HG02981 (cell line): ENCODE measurements around the gene TSPO.
"Not testable (repeated sequence)": the region's sequence is repeated elsewhere in the genome, so short reads cannot be mapped to it uniquely, and the experiment has no call there.

ENCODE experiments used
- ATAC-seq: cut with Tn5 transposase; IDR thresholded peaks from one replicate; pipeline ENCODE4 v1.9.1; 2021; ENCODE audit warnings: mild to moderate bottlenecking, moderate library complexity; ENCODE audit not compliant: unreplicated experiment

The TSPO gene

DNA sequence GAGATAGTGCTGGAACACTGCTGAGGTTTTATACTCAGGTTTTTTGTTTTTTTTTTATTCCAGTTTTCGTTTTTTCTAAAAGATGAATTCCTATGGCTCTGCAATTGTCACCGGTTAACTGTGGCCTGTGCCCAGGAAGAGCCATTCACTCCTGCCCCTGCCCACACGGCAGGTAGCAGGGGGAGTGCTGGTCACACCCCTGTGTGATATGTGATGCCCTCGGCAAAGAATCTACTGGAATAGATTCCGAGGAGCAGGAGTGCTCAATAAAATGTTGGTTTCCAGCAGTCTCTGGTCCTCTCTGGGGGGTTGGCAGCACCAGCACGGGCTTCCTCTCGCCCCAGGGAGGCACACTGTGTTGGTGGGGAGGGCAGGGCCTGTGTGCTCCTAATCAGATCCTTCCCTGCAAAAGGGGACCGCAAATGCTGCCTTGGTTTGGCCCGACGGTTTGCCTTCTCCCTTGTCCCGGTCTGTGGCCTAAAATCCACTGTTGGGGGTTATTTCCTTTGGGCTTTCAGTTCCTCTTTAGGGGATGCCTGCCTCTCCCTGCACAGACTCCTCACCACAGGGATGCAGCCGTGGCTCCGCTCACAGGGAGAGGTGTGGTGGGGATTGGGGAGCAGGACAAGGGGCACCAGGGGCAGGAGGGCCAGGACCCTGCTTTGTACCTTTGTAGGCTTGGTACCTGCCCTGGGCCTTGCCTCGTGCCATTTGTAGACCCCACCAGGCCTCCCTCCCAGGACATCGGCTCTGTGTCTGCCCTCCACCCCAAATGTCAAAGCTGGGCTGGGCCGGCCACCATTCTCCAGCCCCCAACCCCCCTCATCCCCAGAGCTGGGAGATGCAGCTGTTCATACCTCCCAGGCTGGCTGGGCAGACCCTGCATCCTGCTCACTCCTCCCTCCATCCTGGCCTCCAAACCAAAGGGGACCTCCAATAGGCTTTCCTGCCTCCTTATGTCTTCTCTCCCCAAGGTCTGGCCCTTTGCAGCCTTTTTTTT lies 21.6 kb upstream of the TSPO start:
- ATAC-seq: no peak

DNA sequence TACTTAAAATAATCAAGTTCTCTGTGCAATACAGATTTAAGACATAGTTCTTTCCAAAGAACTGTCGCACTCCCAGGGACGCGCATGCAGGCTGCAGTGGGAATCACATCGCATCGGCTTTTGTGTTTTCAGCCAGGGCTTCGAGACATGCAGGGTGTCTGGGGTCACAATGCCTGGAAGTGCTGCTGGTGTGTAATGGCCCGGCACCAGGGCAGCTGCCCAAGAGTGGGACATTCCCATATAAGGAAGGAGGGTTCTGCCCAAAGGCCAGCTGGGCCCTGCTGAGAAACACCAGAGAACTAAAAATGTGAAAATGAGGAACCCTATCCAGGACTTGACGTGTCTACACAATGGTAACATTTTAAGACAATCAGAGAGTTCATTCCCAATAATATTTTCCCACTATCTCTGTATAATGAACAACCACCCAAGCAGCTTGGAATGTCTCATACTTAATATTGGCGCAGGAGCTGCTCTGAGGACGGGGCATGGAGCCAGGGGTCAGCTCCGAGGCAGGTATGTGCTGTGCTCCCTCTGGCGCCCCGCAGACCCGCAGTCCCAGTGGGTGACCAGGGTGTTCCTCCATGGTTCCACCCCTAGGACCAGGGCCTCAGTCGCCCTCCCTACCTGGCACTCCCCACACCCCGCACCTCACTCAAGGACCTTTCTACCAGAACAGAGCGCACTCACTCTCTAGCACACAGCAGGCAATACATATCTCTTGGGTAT lies 19.4 kb upstream of the TSPO start:
- no peak for ATAC-seq

DNA sequence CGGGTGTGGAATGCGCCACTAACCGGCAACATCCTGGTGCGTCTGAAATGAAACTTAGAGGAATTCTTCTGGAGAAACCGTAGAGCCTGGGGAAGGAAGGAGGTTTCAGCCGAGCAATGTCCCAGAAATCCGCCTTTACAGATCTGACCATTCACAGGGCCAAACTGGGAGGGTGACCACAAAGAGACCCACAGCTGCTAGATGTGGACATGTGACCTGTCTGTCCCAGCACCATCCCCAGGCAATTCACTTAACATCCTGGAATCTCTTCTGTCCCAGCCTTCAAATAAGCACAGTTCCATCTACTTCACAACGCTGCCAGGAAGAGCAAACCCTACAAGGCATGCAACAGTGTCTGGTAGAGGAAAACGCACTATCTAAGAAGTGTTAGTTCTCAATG lies 18.0 kb upstream of the TSPO start:
- no peak for ATAC-seq

DNA sequence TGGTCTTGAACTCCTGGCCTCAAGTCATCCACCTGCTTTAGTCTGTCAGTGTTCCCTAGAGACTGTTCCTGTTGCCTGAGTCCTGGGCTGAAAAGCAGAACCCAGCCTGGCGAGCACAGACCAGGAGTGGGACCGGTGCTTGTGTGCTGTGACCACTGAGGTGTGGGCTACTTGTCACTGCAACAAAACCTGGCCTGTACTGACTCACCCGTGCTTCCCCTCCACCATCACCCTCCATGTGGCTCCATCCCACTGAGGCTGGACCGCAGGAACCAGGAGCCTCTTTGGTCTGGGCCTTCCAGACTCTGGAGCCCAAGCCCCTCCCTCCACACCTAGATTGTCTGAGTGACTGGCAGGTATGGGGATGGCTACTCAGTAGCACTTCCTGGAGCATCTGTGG lies 16.8 kb upstream of the TSPO start:
- ATAC-seq: no peak

DNA sequence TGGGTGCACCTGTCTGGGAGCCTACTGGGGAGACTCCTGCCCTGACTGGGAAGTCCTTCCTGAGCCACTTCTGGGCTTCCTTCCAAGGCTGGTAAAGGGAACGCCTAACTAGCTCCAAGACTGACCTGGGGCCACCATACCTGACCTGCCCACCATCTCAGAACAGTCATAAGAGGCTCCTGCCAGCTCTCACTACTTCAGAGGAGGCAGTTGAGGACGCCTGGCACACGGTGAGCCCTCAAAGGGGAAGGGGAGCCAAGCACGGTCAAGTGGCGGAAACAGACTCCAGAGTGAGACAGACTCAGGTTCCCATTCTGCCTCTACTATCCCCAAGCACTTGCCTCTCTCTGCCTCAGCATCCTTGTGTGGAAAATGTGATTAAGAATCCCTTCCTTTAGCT lies 15.8 kb upstream of the TSPO start:
- ATAC-seq: no peak

DNA sequence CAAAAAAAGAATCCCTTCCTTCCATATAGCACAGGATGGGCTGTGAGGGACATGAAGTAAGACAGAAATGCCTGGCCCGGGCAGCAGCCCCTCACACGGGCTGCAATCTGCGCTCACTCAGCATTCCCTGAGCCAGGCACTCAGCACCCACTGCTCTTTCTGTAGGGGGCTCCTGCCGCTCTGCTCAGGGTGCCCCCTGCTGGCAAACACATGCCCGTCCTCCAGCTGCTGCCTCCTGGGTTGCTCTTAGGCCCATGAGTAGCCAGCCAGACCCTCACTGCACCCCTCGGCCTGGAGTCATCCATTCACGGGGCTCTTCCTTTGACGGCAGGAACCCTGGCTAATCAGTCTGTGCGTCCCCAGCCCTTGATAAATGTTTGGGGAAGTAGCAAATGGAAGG lies 15.1 kb upstream of the TSPO start:
- ATAC-seq: no peak

DNA sequence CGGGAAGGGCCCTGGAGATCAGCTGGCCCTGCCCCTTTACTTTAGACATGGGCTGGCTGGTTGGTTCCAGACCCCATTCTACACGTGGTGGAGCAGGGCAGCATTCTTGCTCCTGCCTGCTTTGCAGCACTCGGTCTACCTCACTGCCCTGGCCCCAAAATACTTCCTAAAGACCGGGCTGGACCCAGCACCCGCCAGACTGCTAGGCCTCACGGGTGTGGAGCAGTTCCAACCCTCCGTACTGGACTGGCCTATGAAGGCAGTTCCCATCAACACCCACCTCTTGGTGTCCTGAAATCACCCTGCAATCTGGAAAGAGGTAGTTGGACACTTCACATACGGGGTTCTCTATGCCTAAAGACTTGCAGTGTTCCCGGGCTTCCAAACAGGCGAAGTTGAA lies 14.6 kb upstream of the TSPO start:
- ATAC-seq: no peak

DNA sequence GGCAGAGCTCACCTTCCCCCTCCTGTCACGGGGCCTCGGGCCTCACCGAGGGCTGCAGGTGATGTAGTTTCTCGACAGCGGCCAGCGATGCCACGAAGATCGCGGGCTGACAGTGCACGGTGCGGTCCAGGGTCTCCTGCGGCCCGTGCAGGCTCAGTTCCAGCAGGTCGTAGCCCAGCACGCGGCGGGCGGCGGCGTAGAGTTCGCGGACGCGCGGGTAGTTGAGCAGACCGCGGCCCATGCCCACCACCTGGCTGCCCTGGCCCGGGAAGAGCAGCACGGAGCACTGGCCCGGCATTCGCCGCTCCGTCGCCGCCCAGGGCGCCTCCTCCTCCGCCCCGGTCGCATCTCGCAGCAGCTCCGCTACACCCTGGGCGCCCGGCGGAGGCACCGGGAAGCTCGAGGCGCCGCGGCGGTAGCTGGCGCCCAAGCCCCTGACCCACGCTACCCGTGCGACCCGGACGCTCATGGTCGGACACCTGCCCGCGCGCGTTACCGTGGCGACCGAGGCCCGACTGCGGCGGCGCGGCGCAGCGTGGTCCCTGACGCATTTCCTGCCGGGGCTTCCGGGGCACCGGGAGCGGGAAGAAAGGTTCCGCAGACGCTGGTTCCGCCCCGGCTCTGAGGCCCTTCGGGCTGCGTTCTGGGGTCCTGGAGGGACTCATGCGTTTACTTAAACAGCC lies 8.3 kb upstream of the TSPO start, which contains the start of gene MCAT:
Gene MCAT, minus strand, starts transcription at position 519 of the 683 bp plus-strand sequence. Its CDS starts 50 bp downstream, at position 469.
- ATAC-seq: peak; percentile 84

DNA sequence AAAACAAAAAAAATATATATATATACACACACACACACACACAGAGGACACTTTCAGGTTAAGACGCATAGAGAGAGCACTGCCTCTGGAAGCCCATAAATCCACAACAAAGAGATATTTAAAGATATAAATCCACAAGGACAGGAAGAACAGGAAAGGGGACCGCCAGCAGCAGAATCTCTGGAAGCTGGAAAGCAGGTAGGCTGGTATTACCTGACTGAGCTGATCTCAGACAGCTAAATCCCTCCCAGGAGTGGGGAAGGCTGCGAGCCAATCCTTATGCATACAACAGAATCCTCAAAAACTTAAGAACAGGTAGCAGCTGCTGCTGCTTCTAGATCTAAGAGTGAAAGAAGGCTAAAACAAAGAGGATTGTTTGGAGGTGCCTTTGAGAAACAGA lies 6.4 kb upstream of the TSPO start:
- ATAC-seq: no peak

DNA sequence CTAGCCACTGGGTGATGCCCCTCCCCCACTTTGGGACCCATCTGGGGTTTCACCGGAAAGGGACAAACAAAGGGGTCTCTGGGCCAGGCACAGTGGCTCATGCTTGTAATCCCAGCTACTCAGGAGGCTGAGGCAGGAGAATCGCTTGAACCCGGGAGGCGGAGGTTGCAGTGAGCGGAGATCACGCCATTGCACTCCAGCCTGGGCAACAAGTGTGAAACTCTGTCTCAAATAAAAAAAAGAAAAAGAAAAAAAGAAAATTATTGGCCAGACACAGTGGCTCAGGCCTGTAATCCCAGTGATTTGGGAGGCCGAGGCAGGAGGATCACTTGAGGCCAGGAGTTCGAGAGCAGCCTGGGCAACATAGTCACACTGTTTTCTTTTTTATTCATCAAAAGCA lies 6.0 kb upstream of the TSPO start:
- ATAC-seq: not testable (repeated sequence)

DNA sequence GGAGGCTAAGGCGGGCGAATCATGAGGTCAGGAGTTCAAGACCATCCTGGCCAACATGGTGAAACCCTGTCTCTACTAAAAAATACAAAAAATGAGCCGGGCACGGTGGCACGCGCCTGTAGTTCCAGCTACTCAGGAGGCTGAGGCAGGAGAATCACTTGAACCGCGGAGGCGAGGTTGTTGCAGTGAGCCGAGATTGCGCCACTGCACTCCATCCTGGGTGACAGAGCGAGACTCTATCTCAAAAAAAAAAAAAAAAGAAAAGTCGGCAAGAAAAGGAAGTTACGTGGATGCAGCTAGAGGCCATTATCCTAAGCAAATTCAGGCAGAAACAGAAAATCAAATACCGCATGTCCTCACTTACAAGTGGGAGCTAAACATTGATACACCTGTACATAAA lies 5.0 kb upstream of the TSPO start:
- not testable (repeated sequence) for ATAC-seq

DNA sequence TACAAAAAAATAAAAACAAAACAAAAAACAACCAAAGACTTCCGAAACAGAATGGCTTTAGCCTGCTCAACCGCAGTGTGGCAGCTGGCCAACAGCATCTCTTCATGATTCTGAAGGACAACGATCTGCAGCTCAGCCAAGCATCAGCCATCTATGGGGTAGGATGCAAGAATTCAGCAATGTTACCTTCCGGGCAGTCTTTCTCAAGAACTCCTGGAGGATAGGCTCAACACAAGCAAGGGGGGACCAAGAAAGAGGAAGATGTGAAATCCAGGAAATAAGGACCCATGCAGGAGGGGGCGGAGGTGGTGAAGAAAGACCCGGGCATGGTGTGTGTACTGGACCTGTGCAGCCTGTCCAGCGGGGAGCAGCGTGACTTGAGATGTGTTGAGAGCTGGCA lies 3.5 kb upstream of the TSPO start:
- ATAC-seq: no peak

DNA sequence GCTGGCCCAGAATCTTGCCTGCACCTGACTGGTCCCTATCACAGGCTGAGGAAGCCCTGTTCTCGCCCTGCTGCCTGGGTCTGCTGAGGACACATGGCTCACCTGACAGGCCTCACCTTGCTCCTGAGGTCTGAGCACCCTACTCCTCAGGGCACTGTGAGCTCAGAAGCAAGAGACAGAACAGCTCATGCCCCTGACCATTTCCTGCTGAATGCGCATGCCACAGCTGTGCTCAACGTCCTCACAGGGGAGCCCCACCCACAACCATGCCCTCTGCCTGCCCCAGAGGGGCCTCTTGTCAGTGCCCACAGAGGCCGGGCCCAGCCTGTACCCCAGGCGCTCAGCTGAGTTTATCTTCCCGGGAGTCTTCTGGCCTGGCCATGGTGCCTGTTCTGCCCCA lies 2.8 kb upstream of the TSPO start:
- no peak for ATAC-seq

DNA sequence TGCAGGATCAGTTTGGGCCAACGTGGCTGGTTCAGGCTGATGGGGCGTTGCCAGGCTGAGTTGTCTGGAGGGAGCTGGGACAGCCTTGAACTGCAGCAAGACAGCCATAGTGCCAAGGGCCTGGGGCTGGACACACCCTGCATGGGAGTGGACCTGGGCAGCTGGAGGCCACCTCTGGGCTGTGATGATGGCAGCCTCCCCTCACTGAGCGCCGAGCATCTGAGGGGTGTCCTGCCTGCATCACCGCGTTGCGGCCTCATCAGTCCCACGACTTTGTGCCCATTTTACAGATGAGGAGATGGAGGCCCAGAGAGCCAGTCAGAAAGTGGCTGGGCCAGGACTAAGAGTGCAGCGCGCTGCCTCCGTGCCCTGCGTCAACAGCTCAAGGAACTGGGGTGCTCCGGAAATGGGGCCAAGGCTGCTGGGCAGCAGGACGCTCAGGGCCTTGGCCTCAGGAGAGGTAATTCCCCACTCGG lies 590 bp upstream of the TSPO start:
- ATAC-seq: no peak

DNA sequence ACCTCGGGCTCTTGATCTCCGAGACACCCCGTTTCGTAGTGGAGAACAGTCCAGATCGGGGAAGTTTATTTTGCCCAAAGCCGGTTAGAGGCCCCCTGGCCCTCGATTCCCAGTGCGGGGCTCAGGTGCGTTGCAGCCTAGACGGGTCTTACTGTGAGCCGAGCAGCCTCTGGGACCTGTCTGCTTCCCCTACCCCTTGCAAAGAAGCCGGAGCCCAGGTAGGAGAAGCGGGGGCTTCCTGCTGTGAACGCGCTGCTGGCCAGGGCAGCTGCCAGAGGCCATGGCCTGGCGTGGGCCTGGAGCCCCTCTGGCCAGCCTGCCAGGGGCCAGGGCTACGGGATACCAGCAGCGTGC lies 621 bp downstream of the TSPO start:
- no peak for ATAC-seq

DNA sequence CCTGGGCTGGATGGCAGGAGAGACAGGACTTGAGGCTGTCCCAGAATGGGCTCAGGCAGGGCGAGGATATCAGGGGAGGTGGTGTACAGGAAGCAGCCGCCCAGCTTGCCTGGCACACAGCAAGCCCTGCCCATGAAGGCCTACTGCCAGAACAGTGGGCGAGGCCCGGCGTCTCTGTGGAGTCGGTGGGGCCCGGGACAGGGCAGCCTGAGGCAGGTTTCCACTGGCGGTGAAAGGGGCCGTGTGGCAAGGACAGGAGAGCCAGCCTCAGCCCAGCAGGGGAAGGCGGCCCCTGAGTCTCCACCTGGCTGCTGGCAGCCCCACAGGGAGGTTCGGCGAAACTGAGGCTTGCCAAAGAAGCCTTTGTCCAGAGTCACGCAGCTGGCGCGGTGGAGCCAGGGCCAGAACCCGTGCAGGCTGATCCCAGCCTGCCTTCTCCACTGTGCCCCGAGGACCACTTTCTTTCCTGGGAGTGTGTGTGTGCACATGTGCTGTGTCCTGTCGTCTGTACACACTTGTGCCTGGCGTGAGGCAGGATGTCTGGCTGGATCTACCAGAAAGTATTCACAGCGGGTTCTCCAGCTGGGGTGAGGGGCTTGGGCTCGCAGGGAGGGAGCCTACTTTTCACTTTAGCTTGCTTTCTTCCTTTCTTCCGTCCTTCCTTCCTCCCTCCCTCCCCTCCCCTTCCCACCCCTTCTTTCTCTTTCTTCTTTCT lies 1.2 kb downstream of the TSPO start:
- ATAC-seq: no peak

DNA sequence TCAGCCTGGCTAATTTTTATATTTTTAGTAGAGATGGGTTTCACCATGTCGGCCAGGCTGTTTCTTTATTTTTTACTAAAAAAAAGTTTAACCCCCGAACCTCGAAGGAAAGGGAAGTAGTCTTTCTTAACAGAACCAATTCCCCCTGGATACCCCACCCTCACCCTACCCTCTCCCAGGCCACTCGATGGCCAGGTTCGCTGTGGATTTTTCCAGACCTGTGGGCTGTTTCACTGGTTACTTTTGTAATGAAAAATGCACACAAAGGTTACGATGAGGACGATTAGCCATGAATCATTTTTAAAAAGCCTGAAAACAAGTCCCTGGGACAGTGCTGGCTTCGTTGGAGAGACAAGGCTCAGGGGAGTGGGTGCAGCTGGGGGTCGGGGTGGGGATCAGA lies 2.5 kb downstream of the TSPO start:
- no peak for ATAC-seq

DNA sequence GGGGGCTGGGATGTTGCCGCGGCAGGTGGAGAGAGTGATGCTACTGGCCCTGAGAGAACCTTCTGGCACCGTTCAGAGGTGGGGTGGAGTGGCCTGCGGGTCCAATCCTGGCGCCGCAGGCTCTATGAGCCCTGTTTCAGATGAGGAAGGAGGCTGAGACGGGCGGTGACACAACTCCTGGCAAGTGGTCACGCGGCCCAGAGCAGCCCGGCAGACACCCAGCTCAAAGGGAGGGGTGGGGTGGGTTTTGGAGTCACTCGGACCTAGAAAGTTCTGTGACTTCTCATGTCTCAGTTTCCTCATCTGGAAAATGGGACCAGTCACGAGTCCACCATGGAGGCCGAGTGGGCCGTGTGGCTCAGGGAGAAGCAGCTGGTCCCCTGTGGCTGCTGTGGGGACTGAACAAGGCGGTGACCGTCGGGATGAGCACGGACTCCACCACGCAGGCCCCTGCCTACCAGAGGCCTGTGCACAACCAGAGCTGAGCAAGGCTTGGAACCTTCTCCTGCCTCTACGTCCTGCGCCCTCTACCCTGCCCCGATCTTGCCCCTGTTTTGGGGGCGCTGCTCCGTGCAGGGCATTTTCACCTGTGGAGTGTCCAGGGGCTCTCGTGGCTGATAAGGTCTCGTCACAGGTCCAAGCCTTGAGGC lies 3.7 kb downstream of the TSPO start:
- ATAC-seq: no peak

DNA sequence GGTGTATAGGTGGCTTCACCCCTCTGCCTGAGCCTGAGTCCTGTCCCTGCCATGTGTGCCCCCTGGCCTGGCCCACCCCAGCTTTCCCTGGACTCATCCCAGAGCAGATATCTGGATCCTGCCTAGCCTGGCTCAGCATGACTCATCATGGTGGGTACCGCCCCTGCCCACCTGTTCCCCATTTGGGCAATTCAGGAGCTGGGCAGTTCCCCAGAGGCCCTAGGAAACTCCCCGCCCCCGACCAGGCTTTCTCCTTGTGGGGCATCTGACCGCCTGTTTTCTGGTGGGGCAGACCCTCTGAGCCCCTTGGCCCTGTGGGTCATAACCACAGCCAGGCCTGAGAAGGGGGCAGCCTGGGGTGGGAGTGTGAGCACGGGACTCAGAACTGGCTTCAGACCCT lies 4.4 kb downstream of the TSPO start:
- no peak for ATAC-seq

DNA sequence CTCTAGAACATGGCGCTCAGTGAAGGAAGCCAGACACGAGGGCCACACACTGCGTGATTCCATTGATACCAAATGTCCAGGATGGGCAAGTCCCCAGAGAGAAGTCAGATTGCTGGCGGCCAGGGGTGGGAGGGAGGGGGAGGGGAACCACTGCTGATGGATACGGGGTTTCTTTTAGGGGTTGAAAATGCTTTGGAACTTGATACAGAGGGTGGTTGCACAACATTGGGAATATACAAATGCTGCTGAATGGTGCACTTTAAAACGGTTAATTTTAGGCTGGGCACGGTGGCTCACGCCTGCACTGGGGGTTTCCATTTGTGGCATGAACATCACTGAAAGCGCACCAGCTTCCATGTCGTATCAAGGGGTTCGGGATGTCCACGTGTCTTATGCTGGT lies 5.1 kb downstream of the TSPO start:
- ATAC-seq: no peak
